GM12878 (cell line): Measurements from ENCODE around the gene CYP2U1. TPM values are rescaled to one million over a fixed set of nuclear protein-coding genes. Genes with fewer than 3 reads are reported as not detected.

Experiments
- ATF3 ChIP-seq: IDR thresholded peaks from 2 replicates; pipeline ENCODE4 v1.6.1; 2011; ENCODE audit warnings: low read depth, mild to moderate bottlenecking, low read length, moderate library complexity, borderline replicate concordance; ENCODE audit errors: extremely low read depth
- BCL11A ChIP-seq: IDR thresholded peaks from 2 replicates; pipeline ENCODE4 v1.6.1; 2011; ENCODE audit warnings: low read depth, low read length
- BCL3 ChIP-seq: IDR thresholded peaks from 2 replicates; pipeline ENCODE4 v1.6.1; 2011; ENCODE audit warnings: borderline replicate concordance, low read depth, mild to moderate bottlenecking, moderate library complexity, low read length; ENCODE audit not compliant: insufficient read depth, poor library complexity, severe bottlenecking
- CBX5 ChIP-seq: sonication (generic); IDR thresholded peaks from 2 replicates; pipeline ENCODE4 v1.6.1; 2016; ENCODE audit warnings: low read depth, moderate library complexity, mild to moderate bottlenecking, inconsistent platforms
- CUX1 ChIP-seq: IDR thresholded peaks from 2 replicates; pipeline ENCODE4 v1.6.1; 2012; ENCODE audit warnings: improper control_type of control experiment, low read depth, low read length; ENCODE audit not compliant: insufficient replicate concordance
- E4F1 ChIP-seq: fragments of 450-650 bp; IDR thresholded peaks from 2 replicates; pipeline ENCODE4 v1.6.1; 2018; ENCODE audit warnings: borderline replicate concordance, mild to moderate bottlenecking; ENCODE audit not compliant: partially characterized antibody
- HDAC2 ChIP-seq: fragments of 200-600 bp; sonication (generic); IDR thresholded peaks from 2 replicates; pipeline ENCODE4 v1.6.1; 2017
- HDGF ChIP-seq: fragments of 450-650 bp; IDR thresholded peaks from 2 replicates; pipeline ENCODE4 v1.6.1; 2016; ENCODE audit warnings: antibody characterized with exemption
- IRF5 ChIP-seq: fragments of 450-650 bp; IDR thresholded peaks from 2 replicates; pipeline ENCODE4 v1.6.1; 2017; ENCODE audit warnings: borderline replicate concordance
- NR2C1 ChIP-seq: fragments of 450-650 bp; IDR thresholded peaks from 2 replicates; pipeline ENCODE4 v1.6.1; 2017; ENCODE audit warnings: antibody characterized with exemption, mild to moderate bottlenecking, moderate library complexity
- SIN3A ChIP-seq: IDR thresholded peaks from 2 replicates; pipeline ENCODE4 v1.6.1; 2012; ENCODE audit warnings: low read depth, low read length, improper control_type of control experiment
- STAT1 ChIP-seq: fragments of 450-650 bp; conservative IDR thresholded peaks from 2 replicates; pipeline ENCODE4 v1.6.1; 2014; ENCODE audit warnings: antibody characterized with exemption, mild to moderate bottlenecking
- USF1 ChIP-seq: IDR thresholded peaks from 2 replicates; pipeline ENCODE4 v1.6.1; 2011; ENCODE audit warnings: borderline replicate concordance, low read depth, mild to moderate bottlenecking, moderate library complexity, mixed read lengths, low read length; ENCODE audit not compliant: insufficient read depth; ENCODE audit errors: extremely low read length
- polyA plus RNA-seq, 11 experiments: library from polyadenylated mRNA; depleted of rRNA in 4 of 11; unstranded in 6 of 11; stranded (reverse) in 5 of 11; fragments of >200 nt; fragmentation: Nextera tagmentation in 4 of 11; fragmentation: Illumina TruSeq in 1 of 11; extraction: Ambion mirVana in 4 of 11; extraction: Trizol in 1 of 11; gene quantifications; 1 replicate in 1 of 11; 2 replicates in 10 of 11; pipeline versions ENCODE4 v1.2.1 to v1.2.3, GENCODE V29; 2011 to 2016; ENCODE audit warnings: inconsistent platforms in 2 of 11, missing spikeins in 2 of 11, low read depth in 1 of 11
- total RNA-seq, 4 experiments: library from RNA; depleted of rRNA in 3 of 4; stranded (reverse); fragments of >200 nt in 3 of 4; fragmentation: Illumina TruSeq in 1 of 4; extraction: Trizol in 1 of 4; gene quantifications; 2 replicates each; pipeline versions ENCODE4 v1.2.1 to v1.2.3, GENCODE V29; 2013 to 2021

The CYP2U1 gene
- total and polyA plus RNA-seq, 10 of the 15 experiments (the other 5 are each of a cell fraction or from before 2014, with no cell fraction given), result 0.41 to 3.4 (median 2.9) TPM

GRCh38 chr4:107989537-107990386, 58.4 kb downstream of the CYP2U1 start, which contains the start of gene HADH (continued):
- TF ChIP-seq IRF5, result no peak
- TF ChIP-seq BCL3, result no peak
- TF ChIP-seq ATF3, result no peak
- TF ChIP-seq CBX5, result no peak; the same call in 1 of the 2 replicates
- no peak for TF ChIP-seq STAT1
- no peak for TF ChIP-seq HDGF
- TF ChIP-seq HDAC2, result no peak
- no peak for TF ChIP-seq BCL11A
- peak; percentile 58; the same call in 1 of the 2 replicates for TF ChIP-seq SIN3A
- TF ChIP-seq USF1, result peak; percentile 63
- no peak for TF ChIP-seq E4F1
- no peak for TF ChIP-seq NR2C1
- TF ChIP-seq CUX1, result no peak
